Measurements from ENCODE around the gene SETD3. TPM values are rescaled to one million over a fixed set of nuclear protein-coding genes. Genes with fewer than 3 reads are reported as not detected.

Gene SETD3
- polyA plus RNA-seq, 10 donors, result 50.2 to 76.3 (median 60.3) TPM

- DNase-seq, result no peak
These were observed 18.4 kb downstream of the SETD3 start for GRCh38 chr14:99462210-99462609.

DNA sequence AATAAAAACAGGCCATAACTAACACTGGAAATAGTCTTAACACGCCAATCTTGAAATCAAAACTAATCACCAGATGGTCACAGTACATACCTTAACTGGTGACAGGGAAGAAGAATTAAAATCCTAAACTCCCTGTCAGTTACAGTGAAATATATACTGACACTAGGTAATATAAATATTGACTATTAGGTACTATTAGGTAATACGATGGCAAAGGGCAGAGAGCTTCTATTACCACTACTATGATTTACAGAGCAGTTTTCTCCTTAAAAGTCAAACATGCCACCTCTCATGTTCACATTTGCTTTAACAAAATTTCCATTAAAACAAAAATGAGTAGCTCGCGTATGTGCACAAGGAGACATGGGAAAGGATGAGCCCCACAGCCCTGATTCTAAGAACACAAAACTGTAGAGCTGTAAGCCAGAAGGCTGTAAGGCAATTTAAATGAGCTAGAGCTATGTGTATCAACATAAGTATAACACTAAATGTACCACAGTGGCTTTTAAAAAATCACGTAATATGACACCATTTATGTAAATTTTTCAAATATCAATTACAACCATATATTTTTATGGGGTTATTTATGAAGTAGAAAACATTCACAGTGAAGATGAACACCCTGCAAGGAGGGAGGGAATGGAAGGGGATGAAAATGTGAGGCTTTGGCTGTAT, 19.1 kb downstream of the SETD3 start:
- DNase-seq, result no peak

- no peak for DNase-seq
These were observed 19.9 kb downstream of the SETD3 start for GRCh38 chr14:99460793-99461192.

- DNase-seq, result no peak
These were observed 21.1 kb downstream of the SETD3 start for GRCh38 chr14:99459481-99460100.

- DNase-seq, result no peak
These were observed 26.4 kb downstream of the SETD3 start for GRCh38 chr14:99454246-99454645.

DNA sequence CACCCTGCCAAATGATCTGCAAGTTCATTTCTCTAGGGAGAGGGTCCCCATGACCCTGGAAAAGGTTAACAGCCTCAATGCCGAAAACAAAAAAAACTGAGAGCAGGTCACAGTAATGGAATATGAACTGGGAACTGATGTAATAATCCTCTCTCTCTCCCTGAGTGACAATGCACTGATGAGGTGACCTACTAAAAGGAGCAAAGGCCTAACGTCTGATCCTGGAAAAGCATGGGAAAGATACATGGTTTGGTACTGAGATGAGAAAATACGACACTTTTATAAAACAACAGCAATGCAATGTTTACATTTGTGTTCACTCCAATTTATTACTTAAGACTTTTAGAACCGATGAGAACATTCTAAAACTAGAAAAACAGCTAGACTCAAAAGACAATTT, 27.7 kb downstream of the SETD3 start:
- no peak for DNase-seq

- DNase-seq, result no peak
These were observed 29.4 kb downstream of the SETD3 start for GRCh38 chr14:99451234-99451633.

GRCh38 chr14:99450266-99450665, 30.4 kb downstream of the SETD3 start:
- DNase-seq, result no peak

- DNase-seq, result no peak
These were observed 32.9 kb downstream of the SETD3 start for GRCh38 chr14:99447739-99448138.

GRCh38 chr14:99445931-99446330, 34.7 kb downstream of the SETD3 start:
- peak in 1 of 3 donors; percentile 16 for DNase-seq

GRCh38 chr14:99441918-99442317, 38.7 kb downstream of the SETD3 start:
- no peak for DNase-seq

DNA sequence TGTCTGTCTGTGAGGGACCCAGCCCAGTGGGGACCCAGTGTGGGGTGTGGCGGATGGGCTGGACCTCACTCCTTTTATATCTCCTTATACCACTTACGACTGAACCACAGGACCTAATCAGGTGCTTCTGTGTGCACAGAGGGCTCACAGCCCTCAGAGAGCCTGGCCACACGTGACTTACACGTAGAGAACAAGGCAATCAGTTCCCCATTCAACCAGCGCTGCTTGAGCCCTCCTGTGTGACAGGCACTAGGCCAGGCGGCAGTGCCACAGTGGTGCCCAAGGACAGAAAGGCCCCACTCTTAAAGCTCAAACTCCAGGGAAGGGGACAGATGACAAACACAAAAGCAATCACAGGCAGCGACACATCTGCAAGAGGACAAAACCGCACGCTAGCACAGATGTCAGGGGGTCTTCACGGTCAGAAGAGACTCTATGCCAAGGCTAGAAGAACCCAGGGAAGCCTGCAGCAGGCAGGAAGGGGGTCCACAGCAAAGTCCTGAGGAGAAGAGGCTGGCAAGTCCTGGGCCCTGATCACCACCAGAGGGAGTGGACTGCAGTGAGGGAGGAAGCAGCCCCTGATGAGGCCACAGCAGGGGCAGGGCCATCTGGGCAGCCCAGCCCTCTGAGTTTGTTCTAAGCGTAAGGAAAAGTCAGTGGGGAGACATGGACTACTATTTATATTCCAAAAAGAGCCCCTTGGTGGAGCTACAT, 39.3 kb downstream of the SETD3 start:
- DNase-seq, result peak in 1 of 3 donors; percentile 15

- no peak for DNase-seq
These were observed 40.4 kb downstream of the SETD3 start for GRCh38 chr14:99440278-99440677.

- DNase-seq, result no peak
These were observed 43.0 kb downstream of the SETD3 start for GRCh38 chr14:99437706-99438105.

- no peak for DNase-seq
These were observed 44.1 kb downstream of the SETD3 start for GRCh38 chr14:99436247-99437180.

- DNase-seq, result no peak
These were observed 45.3 kb downstream of the SETD3 start for GRCh38 chr14:99435327-99435726.

DNA sequence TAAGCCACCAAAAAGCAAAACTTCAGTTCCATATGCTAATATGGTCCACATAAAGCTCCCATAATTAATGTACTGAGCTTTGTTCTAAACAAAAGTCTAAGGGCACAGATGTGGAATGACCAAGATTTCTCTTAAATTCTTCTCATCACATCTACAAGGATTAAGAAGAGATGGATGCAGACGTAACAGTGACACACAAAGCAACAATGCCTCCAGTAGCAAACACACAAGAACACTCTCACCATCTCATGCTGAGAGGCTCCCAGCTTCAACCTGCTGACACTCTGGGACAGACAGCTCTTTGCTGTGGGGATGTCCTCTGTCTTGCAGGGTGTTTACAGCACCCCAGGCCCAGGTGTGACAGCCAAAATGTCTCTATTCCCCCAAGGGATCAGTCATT, 48.2 kb downstream of the SETD3 start:
- no peak for DNase-seq

- DNase-seq, result no peak
These were observed 48.7 kb downstream of the SETD3 start for GRCh38 chr14:99431986-99432385.

- no peak for DNase-seq
These were observed 50.2 kb downstream of the SETD3 start for GRCh38 chr14:99430491-99430890.

- DNase-seq, result peak in 1 of 3 donors; percentile 77
These were observed 52.9 kb downstream of the SETD3 start for GRCh38 chr14:99427632-99428300.

DNA sequence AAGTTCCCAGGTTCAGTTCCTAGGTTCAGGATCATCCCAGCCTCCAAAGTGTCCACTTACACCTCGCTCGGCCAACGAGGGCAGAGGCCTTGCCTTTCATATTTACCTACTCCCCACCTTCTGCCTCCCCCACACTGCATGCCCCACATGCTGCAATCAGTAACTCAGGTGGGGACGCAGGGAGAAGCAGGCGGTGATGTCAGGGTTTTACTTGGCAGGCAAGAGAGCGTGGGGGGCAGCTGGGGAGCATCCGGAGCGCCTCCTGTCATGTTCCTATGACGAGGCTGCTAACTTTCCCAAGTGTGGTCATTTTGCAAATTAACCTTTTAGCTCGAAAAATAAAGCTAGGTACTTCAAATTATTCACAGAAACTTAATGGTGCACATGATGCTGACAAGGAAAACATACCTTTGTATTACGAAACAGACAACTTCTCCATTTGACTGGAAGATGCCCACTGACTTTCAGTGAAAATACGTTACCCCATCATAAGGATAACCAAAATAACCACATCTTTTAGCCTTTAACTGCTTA, 53.8 kb downstream of the SETD3 start:
- DNase-seq, result no peak

Data from muscle of back (tissue), 11 donors.